Measurements from ENCODE around the gene NDUFV1.
"Not testable (repeated sequence)": the region's sequence is repeated elsewhere in the genome, so short reads cannot be mapped to it uniquely, and the experiment has no call there.

- not testable (repeated sequence) for TF ChIP-seq CTCF, POLR2AphosphoS5, POLR2A, EP300 (IDR thresholded peaks at IDR 0.05)
Observed at GRCh38 chr11:67637441-67637840, 30.7 kb downstream of the NDUFV1 start.

Data from gastroesophageal sphincter (tissue), 3 donors.